ENCODE data around the gene CYP4V2.

Gene CYP4V2

DNA sequence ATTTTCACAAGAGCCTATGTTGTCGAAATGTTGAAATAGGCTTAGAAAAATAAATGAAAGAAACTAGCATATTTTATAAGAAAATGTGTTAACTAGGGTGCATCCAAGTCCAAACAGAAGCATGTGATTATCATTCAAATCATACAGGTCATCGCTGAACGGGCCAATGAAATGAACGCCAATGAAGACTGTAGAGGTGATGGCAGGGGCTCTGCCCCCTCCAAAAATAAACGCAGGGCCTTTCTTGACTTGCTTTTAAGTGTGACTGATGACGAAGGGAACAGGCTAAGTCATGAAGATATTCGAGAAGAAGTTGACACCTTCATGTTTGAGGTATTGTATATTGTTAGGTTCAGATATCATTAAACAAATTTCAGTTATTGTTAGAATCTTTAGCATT lies 9.6 kb downstream of the CYP4V2 start:
- Histone ChIP-seq H3K27ac (no peak overlapping the region), H3K4me3 (no peak overlapping the region)
- DNase-seq (ENCODE audit: low spot score), result no peak
- TF ChIP-seq, protein P1, sequence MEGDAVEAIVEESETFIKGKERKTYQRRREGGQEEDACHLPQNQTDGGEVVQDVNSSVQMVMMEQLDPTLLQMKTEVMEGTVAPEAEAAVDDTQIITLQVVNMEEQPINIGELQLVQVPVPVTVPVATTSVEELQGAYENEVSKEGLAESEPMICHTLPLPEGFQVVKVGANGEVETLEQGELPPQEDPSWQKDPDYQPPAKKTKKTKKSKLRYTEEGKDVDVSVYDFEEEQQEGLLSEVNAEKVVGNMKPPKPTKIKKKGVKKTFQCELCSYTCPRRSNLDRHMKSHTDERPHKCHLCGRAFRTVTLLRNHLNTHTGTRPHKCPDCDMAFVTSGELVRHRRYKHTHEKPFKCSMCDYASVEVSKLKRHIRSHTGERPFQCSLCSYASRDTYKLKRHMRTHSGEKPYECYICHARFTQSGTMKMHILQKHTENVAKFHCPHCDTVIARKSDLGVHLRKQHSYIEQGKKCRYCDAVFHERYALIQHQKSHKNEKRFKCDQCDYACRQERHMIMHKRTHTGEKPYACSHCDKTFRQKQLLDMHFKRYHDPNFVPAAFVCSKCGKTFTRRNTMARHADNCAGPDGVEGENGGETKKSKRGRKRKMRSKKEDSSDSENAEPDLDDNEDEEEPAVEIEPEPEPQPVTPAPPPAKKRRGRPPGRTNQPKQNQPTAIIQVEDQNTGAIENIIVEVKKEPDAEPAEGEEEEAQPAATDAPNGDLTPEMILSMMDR (IDR thresholded peaks at IDR 0.05), result no peak

DNA sequence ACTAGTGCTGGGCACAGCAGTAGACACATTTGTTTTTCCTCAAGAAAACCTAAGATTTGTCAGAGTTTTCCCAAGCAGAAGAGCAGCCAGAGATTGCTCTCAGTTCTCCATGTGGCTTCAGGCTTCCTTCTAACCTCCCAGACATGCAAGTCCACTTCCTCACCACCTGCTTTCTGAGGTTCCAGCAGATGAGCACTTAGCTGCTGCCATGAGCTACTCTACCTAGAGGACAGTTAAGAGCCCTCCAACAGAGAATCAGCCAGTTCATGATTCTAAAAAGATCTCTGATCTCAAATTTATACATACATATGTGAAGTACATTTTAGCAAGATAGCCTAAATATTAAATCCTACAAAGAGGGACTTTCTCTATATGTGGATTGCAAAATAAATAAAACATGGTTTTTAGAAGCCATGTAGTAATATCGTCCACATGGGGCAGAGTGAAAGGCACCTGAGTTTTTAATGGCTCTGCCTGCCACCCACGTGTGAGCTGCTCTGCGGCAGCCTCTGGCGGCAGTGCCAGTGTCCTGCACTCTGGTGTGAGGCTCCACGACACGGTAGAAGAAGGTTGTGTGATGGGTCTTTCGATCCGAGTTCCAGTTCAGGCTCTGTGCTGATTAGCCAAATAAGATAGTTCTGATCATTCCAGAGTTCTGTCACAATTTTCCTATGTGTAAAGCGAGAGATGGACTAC lies 10.3 kb downstream of the CYP4V2 start:
- TF ChIP-seq, protein P1 (IDR thresholded peaks at IDR 0.05), result peak; percentile 25
- H3K4me3 ChIP-seq, result no peak overlapping the region
- no peak for DNase-seq (ENCODE audit: low spot score)
- peak overlapping the region in 1 of 2 donors; percentile 1 for H3K27ac ChIP-seq

DNA sequence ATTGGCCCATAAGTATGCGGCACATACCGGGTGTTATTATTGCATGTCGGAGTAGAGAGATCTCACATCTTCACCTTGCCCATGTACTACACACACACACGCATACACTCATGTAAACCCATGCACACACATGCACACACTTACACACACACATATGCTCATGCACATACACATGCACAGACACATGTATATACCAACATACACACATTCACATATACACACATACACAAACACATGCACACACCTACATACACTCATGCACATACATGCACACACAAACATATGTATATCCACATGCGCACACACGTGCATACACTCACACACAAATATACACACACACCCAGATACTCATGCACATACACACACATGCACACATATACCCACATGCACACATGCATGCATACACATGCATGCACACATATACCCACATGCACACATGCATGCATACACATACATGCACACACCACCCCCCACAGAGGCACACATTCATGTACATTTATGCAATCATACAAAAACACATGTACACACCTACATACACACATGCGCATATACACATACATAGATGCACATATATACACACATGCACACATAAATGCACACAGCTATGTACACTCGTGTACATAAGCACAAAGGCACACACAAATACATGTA lies 11.2 kb downstream of the CYP4V2 start:
- Histone ChIP-seq H3K4me3 (no peak overlapping the region), H3K27ac (no peak overlapping the region)
- DNase-seq (ENCODE audit: low spot score), result no peak
- TF ChIP-seq, protein P1 (IDR thresholded peaks at IDR 0.05), result no peak

DNA sequence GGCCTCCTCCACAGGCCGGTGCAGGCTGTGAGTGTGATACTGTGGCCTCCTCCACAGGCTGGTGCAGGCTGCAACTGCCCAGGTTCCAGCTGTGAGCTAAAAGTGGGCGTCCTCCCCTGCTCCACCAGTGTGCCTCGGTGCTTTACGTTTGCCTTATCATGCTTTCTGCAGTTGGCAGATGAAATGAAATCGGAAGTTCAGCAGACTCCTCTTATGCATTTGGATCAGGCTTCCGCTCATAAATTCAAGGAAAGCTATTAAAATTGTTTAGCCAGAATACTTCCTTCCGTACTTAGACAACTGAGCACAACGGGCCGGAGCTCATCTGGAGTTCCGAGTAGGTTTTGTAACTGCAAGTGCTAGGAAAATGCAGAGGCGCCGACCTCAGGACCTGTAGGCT lies 12.0 kb downstream of the CYP4V2 start:
- DNase-seq (ENCODE audit: low spot score), result no peak
- H3K27ac ChIP-seq, result no peak overlapping the region
- H3K4me3 ChIP-seq, result no peak overlapping the region
- TF ChIP-seq, protein P1 (IDR thresholded peaks at IDR 0.05), result no peak

DNA sequence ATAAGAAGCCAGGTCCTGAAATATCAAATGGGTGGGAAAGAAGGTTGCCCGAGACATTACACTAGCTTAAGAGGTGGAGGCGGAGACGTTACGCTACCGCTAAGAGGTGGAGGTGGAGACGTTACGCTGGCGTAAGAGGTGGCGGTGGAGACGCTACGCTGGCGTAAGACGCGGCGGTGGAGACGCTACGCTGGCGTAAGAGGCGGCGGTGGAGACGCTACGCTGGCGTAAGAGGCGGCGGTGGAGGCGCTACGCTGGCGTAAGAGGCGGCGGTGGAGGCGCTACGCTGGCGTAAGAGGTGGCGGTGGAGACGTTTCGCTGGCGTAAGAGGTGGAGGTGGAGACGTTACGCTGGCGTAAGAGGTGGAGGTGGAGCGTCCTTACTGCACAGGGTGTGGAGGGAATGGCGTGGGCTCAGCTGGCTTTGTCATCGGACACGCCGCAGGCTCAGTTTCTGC lies 12.8 kb downstream of the CYP4V2 start:
- DNase-seq (ENCODE audit: low spot score), result no peak
- H3K4me3 ChIP-seq, result peak overlapping the region; percentile 63
- TF ChIP-seq, protein P1 (IDR thresholded peaks at IDR 0.05), result no peak
- H3K27ac ChIP-seq, result peak overlapping the region in 1 of 2 donors; percentile 82

DNA sequence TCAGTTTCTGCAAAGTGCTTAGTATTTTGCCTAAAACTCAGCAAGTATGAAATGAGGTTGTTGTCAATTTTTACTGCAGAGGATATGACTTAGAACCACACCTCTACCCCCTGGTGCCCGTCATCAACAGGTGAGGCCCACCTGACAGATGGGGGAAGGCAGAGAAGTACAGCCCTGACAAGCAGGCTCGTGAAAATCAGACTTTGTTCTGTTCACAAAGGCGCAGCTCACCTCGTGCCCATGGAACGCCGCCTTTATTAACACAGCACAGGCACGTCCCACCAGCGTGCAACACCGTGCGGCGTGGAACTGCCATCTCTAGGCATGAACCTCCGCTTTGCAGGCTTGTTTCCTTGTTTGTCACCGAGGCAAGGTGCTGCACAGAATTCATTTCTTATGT lies 13.3 kb downstream of the CYP4V2 start:
- H3K27ac ChIP-seq, result peak overlapping the region in 1 of 2 donors; percentile 82

More for the DNA sequence above, 13.3 kb downstream of the CYP4V2 start:
- TF ChIP-seq, protein P1 (IDR thresholded peaks at IDR 0.05), result no peak
- no peak for DNase-seq (ENCODE audit: low spot score)
- peak overlapping the region; percentile 63 for H3K4me3 ChIP-seq
